GM21529 (cell line): ENCODE data around the gene SLIT3.
"Not testable (repeated sequence)": the region's sequence is repeated elsewhere in the genome, so short reads cannot be mapped to it uniquely, and the experiment has no call there.

Experiments used
- ATAC-seq: cut with Tn5 transposase; IDR thresholded peaks from one replicate; pipeline ENCODE4 v1.9.1; 2021; ENCODE audit not compliant: unreplicated experiment

SLIT3 gene

DNA sequence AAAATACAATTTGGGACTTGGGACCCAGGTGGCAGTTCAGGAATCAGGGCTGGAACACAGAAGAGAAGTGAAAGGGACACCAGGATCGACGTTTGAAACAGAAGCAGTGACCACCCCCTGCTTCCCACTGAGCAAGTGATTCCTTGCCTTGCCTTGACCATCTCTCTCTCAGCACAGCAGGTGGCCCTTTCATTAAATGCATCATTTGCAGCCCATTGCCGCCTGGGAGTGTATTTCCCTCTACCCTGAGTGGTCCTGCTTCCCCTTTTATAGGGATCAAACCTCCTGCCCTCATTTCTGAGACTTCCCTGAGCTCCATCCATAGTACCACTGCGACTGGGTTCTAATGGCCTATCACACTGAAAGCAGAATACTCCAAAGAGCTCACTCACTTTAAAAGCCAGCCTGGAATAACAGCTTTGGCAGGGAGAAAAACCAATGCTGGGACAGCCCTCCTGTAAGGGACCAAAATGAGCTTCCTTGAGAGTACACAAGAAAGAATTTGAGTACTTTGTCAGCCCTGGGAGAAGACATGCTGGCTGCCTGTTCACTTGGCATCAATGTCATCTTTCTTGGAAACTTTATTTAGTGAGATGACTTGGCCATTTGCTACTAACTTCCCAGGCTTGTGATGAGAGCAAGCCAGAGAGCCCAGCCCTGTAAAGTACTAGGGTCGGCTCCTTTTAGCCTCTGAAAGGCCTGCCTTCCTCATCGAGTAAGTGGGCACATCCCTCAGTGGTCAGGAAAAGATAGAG lies 149.7 kb downstream of the SLIT3 start:
- ATAC-seq, result no peak

DNA sequence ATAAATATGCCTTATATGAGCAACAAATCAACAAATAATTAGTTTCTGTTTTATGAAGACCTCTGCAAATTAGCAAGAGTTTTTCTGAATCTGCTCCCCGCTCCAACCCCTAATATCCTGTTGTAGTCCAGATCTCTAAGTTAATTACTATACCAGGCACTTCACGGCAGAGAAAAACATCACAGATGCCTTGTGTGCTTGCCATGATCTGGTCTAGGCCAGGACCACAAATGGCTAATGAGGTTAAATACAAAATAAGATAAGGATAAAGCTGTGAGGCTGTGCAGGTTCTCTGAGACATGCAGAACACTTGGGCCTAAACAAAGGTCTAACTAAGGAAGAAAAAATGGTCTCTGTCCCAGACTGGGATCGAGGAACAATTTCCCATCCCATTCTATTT lies 150.8 kb downstream of the SLIT3 start:
- no peak for ATAC-seq

DNA sequence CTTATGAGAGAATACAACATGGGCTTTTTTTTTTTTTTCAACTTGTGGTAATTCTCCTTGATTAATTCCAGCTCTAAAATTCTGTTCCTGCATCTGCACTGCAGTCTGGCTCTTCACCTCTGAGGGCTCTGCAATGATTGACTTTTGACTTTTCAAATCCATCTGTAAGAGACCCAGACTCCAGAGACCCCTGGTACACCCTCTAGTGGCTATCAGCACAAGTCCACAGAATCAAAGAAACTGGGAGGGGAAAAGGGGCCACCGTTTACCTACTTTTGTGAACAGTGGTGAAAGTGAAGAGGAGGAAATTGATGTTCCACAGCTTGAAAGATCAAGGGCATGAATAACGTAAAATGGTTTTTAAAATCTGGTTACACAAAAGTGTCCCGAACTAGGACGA lies 151.6 kb downstream of the SLIT3 start:
- no peak for ATAC-seq

DNA sequence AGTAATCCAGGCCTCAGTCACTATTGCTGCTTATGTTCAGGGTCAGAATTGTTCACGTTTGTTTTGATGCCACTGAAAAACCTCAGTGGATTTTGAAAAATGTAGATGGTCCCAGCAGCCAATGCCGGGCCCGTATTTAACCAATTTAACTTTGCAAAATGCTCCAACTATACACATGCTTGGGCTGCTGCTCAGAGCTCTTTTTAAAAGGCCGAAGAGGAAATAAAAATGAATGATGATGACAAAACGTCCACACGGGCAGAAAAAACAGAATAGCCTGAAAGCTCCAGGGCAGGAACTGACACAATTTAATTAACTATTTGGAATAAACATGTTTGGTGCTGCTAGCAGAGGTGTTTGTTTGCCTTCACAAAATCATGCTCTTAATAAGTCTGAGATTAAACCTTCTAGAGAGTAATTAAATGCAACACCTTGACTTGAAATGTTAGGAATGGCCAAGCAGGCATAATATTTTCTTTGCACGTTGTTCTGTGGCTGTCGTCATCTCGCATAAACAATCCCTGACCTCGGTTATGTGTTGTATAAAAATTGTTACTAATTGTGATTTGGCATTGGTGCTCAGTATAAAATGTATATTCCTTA lies 152.7 kb downstream of the SLIT3 start:
- no peak for ATAC-seq

DNA sequence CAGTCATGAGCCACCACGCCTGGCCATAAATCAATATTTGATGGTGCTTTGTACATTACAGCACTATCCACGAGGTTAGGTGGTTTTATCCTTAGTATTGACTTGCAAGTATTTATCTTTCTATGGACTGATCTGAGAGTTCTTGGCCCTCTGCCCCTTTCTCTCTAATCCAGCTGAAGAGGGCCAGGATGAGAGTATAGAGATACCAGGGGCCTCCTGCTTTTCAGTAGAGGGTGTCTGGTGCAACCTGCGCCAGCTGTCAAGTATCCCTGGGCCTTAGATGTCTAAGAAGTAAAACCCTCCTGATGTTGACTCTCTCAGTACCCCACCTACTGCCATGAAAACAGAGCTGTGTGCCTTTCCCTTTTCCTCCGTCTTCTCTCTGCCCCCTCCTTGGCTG lies 153.4 kb downstream of the SLIT3 start:
- no peak for ATAC-seq

DNA sequence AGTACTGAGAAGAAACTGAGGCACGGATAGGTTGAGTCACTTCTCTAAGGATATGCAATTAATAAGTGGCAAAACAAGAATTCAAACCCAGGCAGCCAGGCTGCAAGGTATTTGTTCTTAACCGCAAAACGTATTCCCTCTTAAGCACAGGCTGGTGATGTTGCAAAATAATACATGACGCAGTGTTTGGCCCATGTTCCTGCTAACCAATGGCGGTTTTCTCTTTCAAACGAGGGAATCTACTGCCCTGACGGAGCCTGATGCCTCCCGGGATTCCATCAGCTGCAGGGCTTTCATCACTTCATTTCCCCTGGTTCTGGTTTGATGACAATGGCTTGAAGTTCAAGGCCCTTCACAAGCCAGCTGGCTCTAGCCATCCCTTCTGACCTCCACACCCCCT lies 154.8 kb downstream of the SLIT3 start:
- ATAC-seq, result no peak

DNA sequence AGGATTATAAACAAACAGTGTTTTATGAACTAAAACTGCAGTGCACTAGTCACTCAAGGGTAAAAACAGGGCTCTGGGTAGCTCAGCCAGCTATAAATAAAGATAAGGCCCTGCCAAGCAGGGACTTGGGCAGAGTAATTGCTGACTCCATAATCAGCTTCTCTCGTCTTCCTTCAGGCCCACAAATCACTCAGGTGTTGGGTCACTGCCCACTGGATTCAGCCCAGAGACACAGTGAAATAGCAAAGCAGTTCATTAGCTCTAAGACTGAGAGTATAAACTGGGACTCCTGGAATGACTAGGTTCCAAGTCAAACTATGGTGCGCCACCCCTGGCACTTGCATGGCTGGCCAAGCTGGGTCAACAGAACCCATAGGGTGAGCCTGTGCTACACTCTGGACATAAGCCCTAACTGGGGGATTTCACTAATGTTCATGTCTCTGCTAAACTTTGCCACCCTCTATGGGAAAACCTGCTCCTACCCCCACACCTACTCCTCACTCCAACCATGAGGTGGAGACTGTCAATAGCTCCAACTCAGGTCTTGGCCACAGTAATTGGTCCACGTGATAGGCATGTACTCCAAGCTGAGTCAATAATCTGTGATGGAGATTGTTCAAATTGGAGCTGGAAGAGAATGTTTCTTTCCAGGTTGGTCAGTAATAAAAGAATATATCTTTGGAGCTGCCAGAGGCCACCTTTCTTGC lies 158.5 kb downstream of the SLIT3 start:
- ATAC-seq, result no peak

DNA sequence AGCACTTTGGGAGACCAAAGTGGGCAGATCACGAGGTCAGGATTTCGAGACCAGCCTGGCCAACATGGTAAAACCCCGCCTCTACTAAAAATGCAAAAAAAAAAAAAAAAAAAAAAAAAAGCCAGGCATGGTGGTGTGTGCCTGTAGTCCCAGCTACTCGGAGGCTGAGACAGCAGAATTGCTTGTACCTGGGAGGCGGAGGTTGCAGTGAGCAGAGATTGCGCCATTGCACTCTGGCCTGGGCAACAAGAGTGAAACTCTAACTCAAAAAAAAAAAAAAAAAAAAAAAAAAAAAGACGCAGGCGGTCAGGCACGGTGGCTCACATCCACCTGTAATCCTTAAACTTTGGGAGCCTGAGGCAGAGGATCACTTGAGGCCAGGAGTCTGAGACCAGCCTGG lies 160.7 kb downstream of the SLIT3 start:
- not testable (repeated sequence) for ATAC-seq

DNA sequence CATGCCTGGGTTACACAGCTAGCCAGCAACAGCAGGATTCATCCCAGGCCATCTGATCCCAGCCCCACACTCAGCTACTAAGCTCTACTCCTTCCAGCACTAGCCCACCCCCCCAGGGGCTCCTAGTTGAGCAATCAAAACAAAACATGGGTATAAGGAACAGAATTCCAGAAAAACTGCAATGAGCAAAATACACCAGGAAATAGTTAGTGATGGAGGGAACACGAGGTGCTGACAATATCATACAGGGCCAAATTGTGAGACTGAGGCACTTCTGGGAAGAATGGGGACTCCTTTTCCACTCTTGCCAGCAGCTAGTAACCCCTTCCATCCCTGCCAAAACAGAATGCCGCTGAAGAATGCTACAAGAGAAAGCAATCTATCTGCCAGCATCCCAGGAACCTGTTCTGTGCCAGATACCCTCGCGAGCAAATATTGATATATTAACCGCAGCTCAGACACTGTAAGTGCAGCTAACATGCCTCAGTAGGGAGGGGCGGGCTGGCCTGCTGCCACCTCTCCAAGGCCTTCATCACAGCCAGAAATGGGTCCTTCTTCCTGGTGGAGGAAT lies 161.4 kb downstream of the SLIT3 start:
- ATAC-seq, result no peak

DNA sequence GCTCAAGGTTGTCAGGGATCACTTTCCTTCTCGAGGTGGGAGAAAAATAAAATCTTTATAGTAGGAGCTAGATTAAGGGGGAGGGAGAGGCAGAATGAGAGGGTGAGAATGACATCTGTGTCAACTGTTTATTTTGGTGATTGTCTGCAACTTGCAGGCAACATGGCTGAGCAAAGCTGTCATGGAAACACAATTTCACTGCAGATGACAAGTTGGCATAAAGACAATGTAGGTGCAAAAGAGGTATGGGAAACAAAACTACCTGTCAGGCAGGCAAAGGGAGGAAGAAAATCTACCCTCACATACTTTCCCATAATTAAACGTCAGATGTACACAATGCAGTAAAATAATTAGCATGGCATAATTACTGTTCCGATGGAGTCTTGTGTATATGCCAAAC lies 167.4 kb downstream of the SLIT3 start:
- no peak for ATAC-seq

DNA sequence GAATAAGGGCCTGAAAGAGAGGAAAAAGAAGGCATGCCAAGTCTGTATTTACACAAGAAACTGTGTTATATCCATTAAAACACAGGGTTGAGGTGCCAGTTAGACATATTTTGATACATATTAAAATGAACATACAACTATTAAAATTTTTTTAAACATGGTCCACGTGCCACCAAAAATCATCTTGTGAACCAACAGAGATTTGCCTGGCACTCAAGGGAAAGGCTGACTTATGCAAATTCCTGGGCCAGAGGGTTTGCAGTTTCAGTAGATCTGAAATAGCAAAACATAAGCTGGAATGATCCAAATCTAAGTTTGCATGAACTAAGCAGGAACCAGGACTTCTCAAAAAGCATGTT lies 168.7 kb downstream of the SLIT3 start:
- no peak for ATAC-seq

DNA sequence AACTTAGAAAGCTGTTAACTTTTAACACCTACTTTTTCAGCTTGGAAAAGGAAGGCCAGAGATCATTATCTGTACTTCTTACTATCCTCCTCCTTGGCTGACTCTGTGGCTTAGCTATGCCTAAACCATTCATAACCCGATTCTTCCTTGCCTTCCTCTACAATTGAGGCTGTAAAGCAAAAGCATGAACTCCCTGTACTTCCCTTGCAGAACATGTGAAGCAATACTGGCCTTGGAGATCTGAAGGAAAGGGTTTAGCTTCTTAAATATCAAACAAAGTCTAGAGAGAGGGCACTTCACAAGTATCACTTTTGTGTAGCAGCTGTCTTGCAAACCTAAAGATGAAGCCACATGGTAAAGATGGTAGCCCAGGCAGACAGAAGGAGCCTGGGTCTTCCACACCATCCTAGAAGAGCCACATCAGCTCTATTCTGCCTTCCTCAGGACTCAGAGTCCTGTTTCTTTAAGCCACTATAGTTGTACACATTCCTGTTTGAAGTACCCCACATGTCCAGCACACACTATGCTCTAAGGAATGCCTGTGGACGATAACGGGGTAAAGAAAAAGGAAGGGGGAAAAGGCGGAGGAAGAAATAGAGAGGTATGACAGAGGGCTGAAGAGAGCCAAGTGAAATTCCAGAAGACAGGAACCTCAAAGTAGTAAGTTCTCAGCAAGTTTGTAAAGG lies 169.2 kb downstream of the SLIT3 start:
- no peak for ATAC-seq

DNA sequence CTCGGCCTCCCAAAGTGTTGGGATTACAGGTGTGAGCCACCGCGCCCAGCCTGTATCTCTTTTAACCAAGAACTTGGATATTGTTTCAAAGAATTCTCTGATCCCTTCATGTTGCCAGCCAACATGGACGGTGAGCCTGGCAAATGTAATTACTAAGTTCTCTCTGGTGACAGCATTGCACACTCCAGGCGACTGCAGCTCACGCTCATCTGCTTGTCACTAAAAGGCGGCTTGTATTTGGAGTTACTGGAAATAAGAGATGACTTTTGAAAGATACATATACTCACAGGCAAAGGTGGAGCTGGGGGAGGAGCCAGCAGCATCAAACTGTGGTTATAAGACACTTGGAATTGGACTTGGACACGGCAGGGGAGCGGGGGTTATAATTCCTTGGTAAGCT lies 172.3 kb downstream of the SLIT3 start:
- no peak for ATAC-seq

DNA sequence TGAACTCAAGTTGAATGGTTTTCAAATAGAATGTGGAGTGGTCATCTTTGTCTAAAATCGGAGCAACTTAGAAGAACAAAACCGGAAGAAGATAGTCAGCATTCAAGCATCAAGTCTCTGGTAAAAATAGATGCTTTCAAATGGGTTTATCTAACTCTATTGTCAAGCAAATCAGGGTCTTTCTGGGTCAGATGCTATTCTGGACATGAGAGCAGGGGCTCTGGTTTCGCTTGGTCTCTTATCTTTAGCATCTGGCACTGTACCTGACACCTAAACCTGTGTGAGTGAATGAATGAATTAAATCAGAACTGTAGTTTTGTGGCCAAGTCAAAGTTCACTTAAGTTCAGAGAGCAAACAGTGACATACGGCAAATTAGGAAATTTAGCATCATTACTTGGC lies 173.5 kb downstream of the SLIT3 start:
- no peak for ATAC-seq

DNA sequence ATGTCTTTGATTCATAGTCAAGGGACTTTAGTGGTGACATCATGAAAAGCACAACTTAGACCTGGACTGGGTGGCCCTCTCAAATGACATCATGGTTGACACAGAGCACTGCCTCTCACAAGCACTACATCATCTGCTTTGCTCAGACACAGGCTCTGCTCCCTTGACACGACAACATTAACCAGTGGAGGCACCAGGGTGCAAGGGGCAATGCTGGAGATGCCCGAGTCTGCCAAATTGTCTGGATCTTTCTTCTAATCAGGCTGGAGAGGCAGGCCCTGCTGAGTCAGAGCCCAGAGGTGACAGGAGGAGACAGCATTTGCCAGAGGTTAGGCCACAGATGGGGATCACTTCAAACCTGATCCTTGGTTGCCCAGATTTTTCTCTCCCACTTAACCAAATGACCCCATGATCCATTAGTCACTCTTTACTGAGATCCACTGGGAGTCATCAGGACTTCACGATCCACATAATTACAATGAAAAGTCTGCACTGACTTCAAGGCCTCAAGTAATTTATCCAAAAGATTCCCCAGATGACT lies 174.4 kb downstream of the SLIT3 start:
- ATAC-seq, result no peak

DNA sequence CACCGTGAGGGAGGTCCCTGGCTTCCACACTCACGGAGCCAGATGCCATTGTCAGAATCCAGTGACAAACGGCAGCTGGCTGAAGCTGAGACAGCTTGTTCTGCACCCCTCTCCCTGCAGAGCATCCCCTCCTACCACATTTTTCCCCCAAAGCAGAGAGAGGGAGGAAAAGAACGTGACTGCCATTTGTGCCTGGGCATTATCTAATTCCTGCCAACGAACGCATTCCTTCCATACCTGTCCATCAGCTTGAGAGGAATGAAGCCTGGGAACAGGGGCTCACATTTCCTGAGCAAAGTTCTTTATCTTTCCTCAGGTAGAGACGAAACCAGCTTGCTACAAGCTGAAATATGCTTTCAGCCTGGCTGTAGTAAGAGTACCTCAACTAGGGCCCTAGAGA lies 175.4 kb downstream of the SLIT3 start:
- no peak for ATAC-seq

DNA sequence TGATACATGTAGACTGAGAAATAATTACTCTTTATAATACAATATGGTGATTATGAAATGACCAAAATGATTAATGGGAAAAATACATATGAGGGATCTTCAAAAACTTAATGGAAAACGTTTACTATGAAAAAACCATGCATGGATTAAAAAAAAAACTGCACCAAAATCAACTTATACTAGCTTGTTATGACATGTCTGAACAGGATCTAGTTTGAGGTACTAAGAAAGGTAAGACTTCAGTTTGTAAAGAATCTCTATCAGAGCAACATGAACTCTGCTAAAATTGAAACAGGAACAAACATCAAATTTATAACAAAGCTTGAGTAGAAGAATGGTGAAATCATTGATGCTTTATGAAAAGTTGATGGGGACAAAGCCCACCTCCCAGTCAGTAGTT lies 178.0 kb downstream of the SLIT3 start:
- no peak for ATAC-seq

DNA sequence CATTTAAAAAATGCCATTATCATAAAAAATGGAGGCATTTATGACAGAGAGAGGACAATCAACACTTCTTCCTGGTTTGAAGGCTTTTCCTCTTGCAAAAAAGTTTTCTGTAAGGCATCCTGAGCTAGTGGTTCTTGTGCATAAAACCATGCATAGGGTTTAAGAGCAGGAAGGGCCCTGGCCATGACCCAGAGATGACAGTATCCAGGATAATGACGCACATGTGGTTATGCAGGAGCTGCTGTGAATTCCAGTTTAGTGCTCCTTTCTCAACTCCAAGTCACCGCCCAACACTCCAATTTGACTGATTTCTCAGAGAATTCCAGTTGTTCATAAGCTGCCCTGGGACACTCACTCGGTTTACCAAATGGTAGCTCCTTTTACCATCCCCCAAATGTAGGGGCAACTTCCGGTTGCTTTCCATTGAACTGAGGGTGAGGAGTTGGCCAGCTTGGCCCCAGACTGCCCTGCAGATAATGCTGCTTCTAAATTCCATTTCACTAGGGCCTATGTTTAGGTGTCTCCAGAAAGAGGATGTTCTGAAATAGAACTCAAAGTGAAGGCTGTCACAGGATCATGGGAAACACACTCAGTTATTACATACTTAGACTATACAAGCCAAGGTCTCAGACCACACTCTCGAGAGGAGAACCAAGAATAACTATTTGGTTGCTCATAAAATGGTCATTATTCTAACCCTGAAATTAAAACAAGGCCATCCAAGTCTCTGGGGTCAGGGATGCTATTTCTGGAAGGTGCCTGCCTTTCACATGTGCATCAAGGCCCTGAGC lies 179.1 kb downstream of the SLIT3 start:
- ATAC-seq, result no peak

DNA sequence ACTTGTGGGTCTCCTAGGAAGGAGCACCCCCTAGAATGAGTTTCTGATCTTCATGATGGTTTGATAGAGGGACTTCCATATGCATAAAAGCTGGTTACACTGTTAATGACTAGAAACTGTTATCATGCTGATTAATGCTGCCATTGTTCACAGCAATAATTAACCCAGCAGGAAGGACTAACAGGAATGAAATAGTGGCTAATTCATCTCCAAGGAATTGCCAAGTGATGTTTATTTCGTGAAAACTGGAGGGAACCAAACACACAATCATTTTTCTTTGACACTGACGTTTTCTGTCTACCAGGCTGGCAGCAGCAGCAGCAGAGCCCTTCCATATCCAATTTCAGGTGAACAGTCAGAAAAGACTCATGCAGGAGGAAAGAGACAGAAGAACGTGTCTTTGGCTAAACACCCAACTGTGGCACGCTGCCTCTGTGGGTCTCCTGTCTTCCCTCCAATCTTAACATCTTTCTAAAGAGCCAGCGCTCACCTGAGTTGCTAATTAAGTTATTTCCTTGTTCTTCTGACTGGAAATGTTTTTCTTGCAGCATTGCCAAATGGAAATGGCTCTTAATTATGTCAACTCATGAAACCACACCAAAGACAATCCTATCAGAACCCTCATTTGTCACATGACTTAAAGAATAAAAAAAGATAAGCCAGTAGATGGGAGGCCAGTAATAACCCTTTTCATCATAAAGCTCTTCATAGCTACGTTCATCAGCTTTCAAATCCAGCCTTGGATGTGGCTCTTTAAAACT lies 181.5 kb downstream of the SLIT3 start:
- no peak for ATAC-seq

DNA sequence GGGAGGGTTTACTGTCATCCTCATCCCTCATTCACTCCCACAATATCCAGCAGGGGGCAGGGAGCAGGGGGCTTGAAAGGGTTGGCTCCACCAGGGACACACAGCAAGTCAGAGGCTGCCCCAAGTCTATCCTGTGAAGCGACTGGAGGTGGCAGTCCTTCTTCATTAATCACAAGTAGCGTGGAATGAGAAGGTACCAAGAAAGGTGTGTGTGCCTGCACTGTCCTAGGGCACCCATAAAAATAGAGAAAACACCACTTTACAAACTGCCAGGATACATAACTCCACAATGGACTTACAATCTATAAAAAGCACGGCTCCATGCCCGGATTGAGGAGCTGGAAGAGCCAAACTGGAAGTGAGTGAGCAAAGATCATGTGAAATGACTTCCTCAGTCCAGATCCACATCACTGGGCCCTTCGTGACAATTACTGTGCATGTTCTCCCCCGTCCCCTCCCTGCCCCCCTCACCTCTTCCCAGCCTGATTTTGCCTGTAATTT lies 183.9 kb downstream of the SLIT3 start:
- ATAC-seq, result no peak
